HepG2 (cell line): Measurements from ENCODE around the gene ZNF865. TPM values are rescaled to one million over a fixed set of nuclear protein-coding genes. Genes with fewer than 3 reads are reported as not detected.
A peak's percentile ranks its signal among the peaks of the same experiment; 100 is the strongest.

Source experiments
- ATM ChIP-seq: fragments of 450-650 bp; IDR thresholded peaks from 2 replicates; pipeline ENCODE4 v1.7.1; 2017; ENCODE audit warnings: mild to moderate bottlenecking, borderline replicate concordance
- BATF2 ChIP-seq: sonication (generic); formaldehyde crosslinking; IDR thresholded peaks from 2 replicates; pipeline ENCODE4 v1.8.0; 2022; ENCODE audit warnings: mild to moderate bottlenecking, missing genetic modification reagents, moderate library complexity
- E2F1 ChIP-seq: sonication (generic); formaldehyde crosslinking; IDR thresholded peaks from 2 replicates; pipeline ENCODE4 v1.5.0; 2020; ENCODE audit warnings: missing genetic modification reagents
- FLYWCH1 ChIP-seq: sonication (generic); formaldehyde crosslinking; IDR thresholded peaks from 2 replicates; pipeline ENCODE4 v1.8.1; 2023; ENCODE audit warnings: mild to moderate bottlenecking, missing genetic modification reagents
- GFI1 ChIP-seq: sonication (generic); formaldehyde crosslinking; IDR thresholded peaks from 2 replicates; pipeline ENCODE4 v1.5.0; 2020; ENCODE audit warnings: missing genetic modification reagents, mild to moderate bottlenecking, borderline replicate concordance
- HMG20A ChIP-seq: IDR thresholded peaks from 2 replicates; pipeline ENCODE4 v1.6.1; 2016; ENCODE audit warnings: borderline replicate concordance
- MAZ ChIP-seq, 2 experiments: sonication (generic) in 1 of 2; formaldehyde crosslinking in 1 of 2; IDR thresholded peaks; 2 replicates each; pipeline versions ENCODE4 v1.5.0 to v1.6.1; 2012 to 2020; ENCODE audit warnings: low read depth in 2 of 2, mild to moderate bottlenecking in 2 of 2, borderline replicate concordance in 1 of 2, improper control_type of control experiment in 1 of 2, low read length in 1 of 2, missing genetic modification reagents in 1 of 2, moderate library complexity in 1 of 2
- MTERF4 ChIP-seq: sonication (generic); formaldehyde crosslinking; IDR thresholded peaks from 2 replicates; pipeline ENCODE4 v1.8.0; 2023; ENCODE audit warnings: mild to moderate bottlenecking, missing genetic modification reagents
- MXI1 ChIP-seq: IDR thresholded peaks from 3 replicates; pipeline ENCODE4 v1.6.1; 2012; ENCODE audit warnings: low read depth, low read length, inconsistent platforms, borderline replicate concordance
- PCBP1 ChIP-seq: fragments of 200-400 bp; formaldehyde crosslinking; IDR thresholded peaks from 2 replicates; pipeline ENCODE4 v1.6.1; 2017; ENCODE audit warnings: mild to moderate bottlenecking, low read depth, low read length, borderline replicate concordance
- RXRA ChIP-seq: sonication (generic); formaldehyde crosslinking; IDR thresholded peaks from 2 replicates; pipeline ENCODE4 v1.5.1; 2020; ENCODE audit warnings: missing genetic modification reagents
- STAT6 ChIP-seq: sonication (generic); formaldehyde crosslinking; IDR thresholded peaks from 2 replicates; pipeline ENCODE4 v1.4.0; 2020; ENCODE audit warnings: missing genetic modification reagents, mild to moderate bottlenecking, borderline replicate concordance
- YY1 ChIP-seq: IDR thresholded peaks from 2 replicates; pipeline ENCODE4 v1.6.1; 2011; ENCODE audit warnings: low read length, low read depth, moderate library complexity, mild to moderate bottlenecking; ENCODE audit not compliant: insufficient read depth, insufficient replicate concordance
- ZBTB44 ChIP-seq: sonication (generic); formaldehyde crosslinking; IDR thresholded peaks from 2 replicates; pipeline ENCODE4 v1.4.0; 2020; ENCODE audit warnings: missing genetic modification reagents
- ZNF20 ChIP-seq: sonication (generic); formaldehyde crosslinking; IDR thresholded peaks from 2 replicates; pipeline ENCODE4 v1.4.0; 2020; ENCODE audit warnings: mild to moderate bottlenecking, moderate library complexity, missing genetic modification reagents
- ZNF207 ChIP-seq: fragments of 450-650 bp; IDR thresholded peaks from 2 replicates; pipeline ENCODE4 v1.6.1; 2016; ENCODE audit warnings: antibody characterized with exemption, borderline replicate concordance
- ZNF512B ChIP-seq: sonication (generic); formaldehyde crosslinking; IDR thresholded peaks from 2 replicates; pipeline ENCODE4 v1.5.1; 2020; ENCODE audit warnings: missing genetic modification reagents, mild to moderate bottlenecking, borderline replicate concordance
- ZNF891 ChIP-seq: sonication (generic); formaldehyde crosslinking; IDR thresholded peaks from 2 replicates; pipeline ENCODE4 v1.5.0; 2020; ENCODE audit warnings: mild to moderate bottlenecking, missing genetic modification reagents
- polyA plus RNA-seq, 8 experiments: library from polyadenylated mRNA; depleted of rRNA in 3 of 8; stranded (reverse) in 7 of 8; unstranded in 1 of 8; fragments of >200 nt; fragmentation: Illumina TruSeq in 4 of 8; extraction: Trizol in 4 of 8; gene quantifications; 2 replicates each; pipeline versions ENCODE4 v1.2.1 to v1.2.3, GENCODE V29; 2011 to 2016; ENCODE audit warnings: low read depth in 4 of 8, missing spikeins in 1 of 8, mixed read lengths in 1 of 8; ENCODE audit not compliant: insufficient read depth in 1 of 8
- total RNA-seq, 5 experiments: library from RNA; depleted of rRNA; stranded (reverse); fragments of >200 nt; fragmentation: Illumina TruSeq; extraction: Trizol; gene quantifications; 2 replicates each; pipeline ENCODE4 v1.2.3, GENCODE V29; 2016; ENCODE audit warnings: low read depth in 1 of 5

ZNF865 gene
- total and polyA plus RNA-seq, 2 of the 13 experiments (the other 11 are each of a cell fraction or from before 2014, with no cell fraction given), result 0.93 to 1.0 TPM

GRCh38 chr19:55653651-55654322 is 48.3 kb downstream of the ZNF865 start (continued):
- TF ChIP-seq E2F1 (CRISPR knock-in tag), result peak; percentile 27; the same call in 1 of the 2 replicates
- TF ChIP-seq BATF2, result no peak
- no peak for TF ChIP-seq ZBTB44
- no peak for TF ChIP-seq HMG20A (CRISPR knock-in tag)
- no peak for TF ChIP-seq ZNF512B
- TF ChIP-seq MTERF4 (CRISPR knock-in tag), result peak; percentile 53; the same call in 1 of the 2 replicates
- TF ChIP-seq GFI1 (CRISPR knock-in tag), result no peak
- TF ChIP-seq MAZ (IDR thresholded peaks at IDR 0.05; ENCODE audit: borderline replicate concordance, low read depth, low read length), result peak; percentile 18; the same call in 1 of the 2 replicates
- no peak; the same call in 1 of the 2 replicates for TF ChIP-seq MAZ (CRISPR knock-in tag; IDR thresholded peaks at IDR 0.05; ENCODE audit: low read depth)
- TF ChIP-seq ATM, result no peak
- no peak for TF ChIP-seq ZNF207
- TF ChIP-seq STAT6 (CRISPR knock-in tag), result no peak
- peak; percentile 75 for TF ChIP-seq YY1
- 0 out of 2 replicates have a peak, but pooled peaks have one; percentile 67 for TF ChIP-seq PCBP1
- no peak for TF ChIP-seq ZNF20 (CRISPR knock-in tag)
- peak; percentile 54; the same call in 1 of the 2 replicates for TF ChIP-seq ZNF891 (CRISPR knock-in tag)
- no peak for TF ChIP-seq FLYWCH1
- peak; percentile 82; the same call in 1 of the 2 replicates for TF ChIP-seq RXRA (CRISPR knock-in tag)
- peak; percentile 93 for TF ChIP-seq MXI1
